ENCODE measurements around the gene ARHGAP15.
A peak's percentile ranks its signal among the peaks of the same experiment; 100 is the strongest.

Gene ARHGAP15

GRCh38 chr2:143162123-143162837, 33.1 kb downstream of the ARHGAP15 start:
- POLR2A ChIA-PET = no interaction called here
- no peak for TF ChIP-seq L3MBTL2 (conservative IDR thresholded peaks at IDR 0.05)
- no peak for TF ChIP-seq FOXK2 (IDR thresholded peaks at IDR 0.05)
- TF ChIP-seq SP1 (IDR thresholded peaks at IDR 0.05) = no peak
- TF ChIP-seq LEF1 (IDR thresholded peaks at IDR 0.05; ENCODE audit: borderline replicate concordance) = no peak
- no peak for TF ChIP-seq BHLHE40 (IDR thresholded peaks at IDR 0.05; ENCODE audit: borderline replicate concordance)
- no peak for TF ChIP-seq ELF4 (IDR thresholded peaks at IDR 0.05)
- TF ChIP-seq ARNT (IDR thresholded peaks at IDR 0.05) = no peak
- TF ChIP-seq NFRKB (IDR thresholded peaks at IDR 0.05) = no peak
- no peak for TF ChIP-seq HDGF (IDR thresholded peaks at IDR 0.05; ENCODE audit: borderline replicate concordance)
- TF ChIP-seq TARDBP (IDR thresholded peaks at IDR 0.05) = no peak
- no peak for TF ChIP-seq CTBP1 (IDR thresholded peaks at IDR 0.05; ENCODE audit: borderline replicate concordance)
- TF ChIP-seq ZNF384 (IDR thresholded peaks at IDR 0.05) = no peak
- no peak for TF ChIP-seq SUZ12 (IDR thresholded peaks at IDR 0.05)
- CTCF ChIA-PET = interaction anchor here (0.5 to 1.4 kb wide), 4 partner anchors 39 to 97 kb away, joined by 3 to 4 read pairs (median 3); no protein-coding TSS in a partner anchor
- peak; percentile 58 for DNase-seq (ENCODE audit: extremely low spot score)

GRCh38 chr2:143162997-143163396, 33.8 kb downstream of the ARHGAP15 start:
- DNase-seq (ENCODE audit: extremely low spot score) = no peak
- POLR2A ChIA-PET = no interaction called here
- CTCF ChIA-PET = interaction anchor here (1.4 kb wide), 1 partner anchor 97 kb away, joined by 4 read pairs; no protein-coding TSS in a partner anchor
- TF ChIP-seq L3MBTL2 (conservative IDR thresholded peaks at IDR 0.05) (no peak), HDGF (IDR thresholded peaks at IDR 0.05; ENCODE audit: borderline replicate concordance) (no peak), FOXA1 (IDR thresholded peaks at IDR 0.05) (no peak), ARNT (IDR thresholded peaks at IDR 0.05) (no peak), ELF4 (IDR thresholded peaks at IDR 0.05) (no peak), CTBP1 (IDR thresholded peaks at IDR 0.05; ENCODE audit: borderline replicate concordance) (no peak), LEF1 (IDR thresholded peaks at IDR 0.05; ENCODE audit: borderline replicate concordance) (no peak), TARDBP (IDR thresholded peaks at IDR 0.05) (no peak)

GRCh38 chr2:143163499-143163898, 34.3 kb downstream of the ARHGAP15 start:
- TF ChIP-seq NFRKB (IDR thresholded peaks at IDR 0.05) (no peak), CTBP1 (IDR thresholded peaks at IDR 0.05; ENCODE audit: borderline replicate concordance) (no peak), BHLHE40 (IDR thresholded peaks at IDR 0.05; ENCODE audit: borderline replicate concordance) (no peak), FOXM1 (IDR thresholded peaks at IDR 0.05; ENCODE audit: borderline replicate concordance) (no peak), PKNOX1 (IDR thresholded peaks at IDR 0.05) (no peak), FOXA1 (IDR thresholded peaks at IDR 0.05) (no peak), HDGF (IDR thresholded peaks at IDR 0.05; ENCODE audit: borderline replicate concordance) (no peak), TARDBP (IDR thresholded peaks at IDR 0.05) (no peak), LEF1 (IDR thresholded peaks at IDR 0.05; ENCODE audit: borderline replicate concordance) (no peak), SUZ12 (IDR thresholded peaks at IDR 0.05) (no peak), ARNT (IDR thresholded peaks at IDR 0.05) (no peak), FOXK2 (IDR thresholded peaks at IDR 0.05) (no peak), ZNF384 (IDR thresholded peaks at IDR 0.05) (no peak), SP1 (IDR thresholded peaks at IDR 0.05) (no peak), ELF4 (IDR thresholded peaks at IDR 0.05) (no peak), L3MBTL2 (conservative IDR thresholded peaks at IDR 0.05) (no peak)
- CTCF ChIA-PET = no interaction called here
- POLR2A ChIA-PET = no interaction called here
- no peak for DNase-seq (ENCODE audit: extremely low spot score)

GRCh38 chr2:143165291-143165690, 36.1 kb downstream of the ARHGAP15 start:
- ChIA-PET POLR2A (no interaction called here), CTCF (no interaction called here)
- no peak for DNase-seq (ENCODE audit: extremely low spot score)
- TF ChIP-seq FOXA1 (IDR thresholded peaks at IDR 0.05) (no peak), LEF1 (IDR thresholded peaks at IDR 0.05; ENCODE audit: borderline replicate concordance) (no peak), FOXK2 (IDR thresholded peaks at IDR 0.05) (no peak), TARDBP (IDR thresholded peaks at IDR 0.05) (no peak), ARNT (IDR thresholded peaks at IDR 0.05) (no peak), SP1 (IDR thresholded peaks at IDR 0.05) (no peak), PKNOX1 (IDR thresholded peaks at IDR 0.05) (no peak), ZNF384 (IDR thresholded peaks at IDR 0.05) (no peak), HDGF (IDR thresholded peaks at IDR 0.05; ENCODE audit: borderline replicate concordance) (no peak), L3MBTL2 (conservative IDR thresholded peaks at IDR 0.05) (no peak), SUZ12 (IDR thresholded peaks at IDR 0.05) (no peak), BHLHE40 (IDR thresholded peaks at IDR 0.05; ENCODE audit: borderline replicate concordance) (no peak), FOXM1 (IDR thresholded peaks at IDR 0.05; ENCODE audit: borderline replicate concordance) (no peak), ELF4 (IDR thresholded peaks at IDR 0.05) (no peak), CTBP1 (IDR thresholded peaks at IDR 0.05; ENCODE audit: borderline replicate concordance) (no peak), NFRKB (IDR thresholded peaks at IDR 0.05) (no peak)

GRCh38 chr2:143169105-143169504, 39.9 kb downstream of the ARHGAP15 start:
- TF ChIP-seq FOXA1 (IDR thresholded peaks at IDR 0.05) (no peak), SUZ12 (IDR thresholded peaks at IDR 0.05) (no peak), FOXK2 (IDR thresholded peaks at IDR 0.05) (no peak), TARDBP (IDR thresholded peaks at IDR 0.05) (no peak), FOXM1 (IDR thresholded peaks at IDR 0.05; ENCODE audit: borderline replicate concordance) (no peak), NFRKB (IDR thresholded peaks at IDR 0.05) (no peak)
- ChIA-PET CTCF (no interaction called here), POLR2A (no interaction called here)
- no peak for DNase-seq (ENCODE audit: extremely low spot score)

GRCh38 chr2:143171817-143172216, 42.6 kb downstream of the ARHGAP15 start:
- POLR2A ChIA-PET = no interaction called here
- DNase-seq (ENCODE audit: extremely low spot score) = no peak
- CTCF ChIA-PET = interaction anchor here (1.6 kb wide), 1 partner anchor 23 kb away, joined by 5 read pairs; no protein-coding TSS in a partner anchor
- TF ChIP-seq FOXK2 (IDR thresholded peaks at IDR 0.05) = no peak
- TF ChIP-seq SP1 (IDR thresholded peaks at IDR 0.05) = no peak
- no peak for TF ChIP-seq LEF1 (IDR thresholded peaks at IDR 0.05; ENCODE audit: borderline replicate concordance)
- TF ChIP-seq SUZ12 (IDR thresholded peaks at IDR 0.05) = no peak
- TF ChIP-seq NFRKB (IDR thresholded peaks at IDR 0.05) = no peak
- no peak for TF ChIP-seq HDGF (IDR thresholded peaks at IDR 0.05; ENCODE audit: borderline replicate concordance)
- TF ChIP-seq ZNF384 (IDR thresholded peaks at IDR 0.05) = no peak
- no peak for TF ChIP-seq PKNOX1 (IDR thresholded peaks at IDR 0.05)
- no peak for TF ChIP-seq ELF4 (IDR thresholded peaks at IDR 0.05)
- no peak for TF ChIP-seq CTBP1 (IDR thresholded peaks at IDR 0.05; ENCODE audit: borderline replicate concordance)
- no peak for TF ChIP-seq BHLHE40 (IDR thresholded peaks at IDR 0.05; ENCODE audit: borderline replicate concordance)
- TF ChIP-seq FOXM1 (IDR thresholded peaks at IDR 0.05; ENCODE audit: borderline replicate concordance) = no peak
- TF ChIP-seq ARNT (IDR thresholded peaks at IDR 0.05) = no peak
- no peak for TF ChIP-seq TARDBP (IDR thresholded peaks at IDR 0.05)
- TF ChIP-seq L3MBTL2 (conservative IDR thresholded peaks at IDR 0.05) = no peak
- TF ChIP-seq FOXA1 (IDR thresholded peaks at IDR 0.05) = no peak

Measured in HEK293T (cell line).